Parathyroid adenoma (tissue), 2 donors: ENCODE results near the gene ITPR1.
A peak's percentile ranks its signal among the peaks of the same experiment; 100 is the strongest.

Source experiments
- H2AFZ ChIP-seq: fragments of 300-600 bp; sonication (generic); one replicate; pipeline ENCODE4 v1.7.0; 2017; ENCODE audit warnings: antibody characterized with exemption, mild to moderate bottlenecking
- H3K27ac ChIP-seq: fragments of 300-600 bp; sonication (generic); one replicate; pipeline ENCODE4 v1.7.0; 2017
- H3K27me3 ChIP-seq: fragments of 300-600 bp; sonication (generic); one replicate; pipeline ENCODE4 v1.7.0; 2017; ENCODE audit warnings: low read length; ENCODE audit not compliant: control insufficient read depth, insufficient read depth
- H3K36me3 ChIP-seq: fragments of 300-600 bp; sonication (generic); one replicate; pipeline ENCODE4 v1.7.0; 2017; ENCODE audit warnings: low read length; ENCODE audit not compliant: control insufficient read depth, insufficient read depth
- H3K4me1 ChIP-seq: fragments of 300-600 bp; sonication (generic); one replicate; pipeline ENCODE4 v1.7.0; 2017; ENCODE audit warnings: control low read depth
- H3K4me2 ChIP-seq: fragments of 300-600 bp; sonication (generic); one replicate; pipeline ENCODE4 v1.7.0; 2017; ENCODE audit warnings: low read length
- H3K4me3 ChIP-seq: fragments of 300-600 bp; sonication (generic); one replicate; pipeline ENCODE4 v1.7.0; 2017; ENCODE audit warnings: low read depth, low read length
- H3K79me2 ChIP-seq: fragments of 300-600 bp; sonication (generic); one replicate; pipeline ENCODE4 v1.7.0; 2017; ENCODE audit warnings: control low read depth
- H3K9ac ChIP-seq: fragments of 300-600 bp; sonication (generic); one replicate; pipeline ENCODE4 v1.7.0; 2017; ENCODE audit warnings: mild to moderate bottlenecking
- H3K9me3 ChIP-seq: fragments of 300-600 bp; sonication (generic); one replicate; pipeline ENCODE4 v1.7.0; 2017; ENCODE audit warnings: low read length; ENCODE audit not compliant: control insufficient read depth
- CTCF ChIP-seq: fragments of 300-600 bp; sonication (generic); IDR thresholded peaks from one replicate; pipeline ENCODE4 v1.7.0; 2017; ENCODE audit warnings: antibody characterized with exemption, mild to moderate bottlenecking
- donor health status: primary hyperparathyroidism.

The ITPR1 gene

GRCh38 chr3:4808637-4809036, 315.5 kb downstream of the ITPR1 start:
- Histone ChIP-seq H3K4me2 (peak overlapping the region; percentile 34), H3K27me3 (no peaks in the 10 kb centered on the region), H3K36me3 (no peaks in the 10 kb centered on the region), H3K4me1 (peaks cover 31% of the 10 kb centered on the region), H3K4me3 (no peak overlapping the region), H2AFZ (peak overlapping the region; percentile 68), H3K9me3 (no peaks in the 10 kb centered on the region), H3K27ac (peak overlapping the region; percentile 80), H3K79me2 (no peaks in the 10 kb centered on the region), H3K9ac (no peak overlapping the region)
- TF ChIP-seq CTCF: no peak

GRCh38 chr3:4809922-4810321, 316.8 kb downstream of the ITPR1 start:
- H3K9me3 ChIP-seq: no peaks in the 10 kb centered on the region

GRCh38 chr3:4812591-4812990, 319.4 kb downstream of the ITPR1 start:
- Histone ChIP-seq H3K4me3 (no peak overlapping the region), H3K27me3 (no peaks in the 10 kb centered on the region), H3K36me3 (no peaks in the 10 kb centered on the region), H3K9me3 (no peaks in the 10 kb centered on the region), H3K27ac (no peak overlapping the region), H2AFZ (no peak overlapping the region), H3K79me2 (no peaks in the 10 kb centered on the region), H3K9ac (no peak overlapping the region), H3K4me1 (peaks cover 20% of the 10 kb centered on the region), H3K4me2 (no peak overlapping the region)
- TF ChIP-seq CTCF: no peak

More at GRCh38 chr3:4809922-4810321, 316.8 kb downstream of the ITPR1 start:
- no peaks in the 10 kb centered on the region for H3K79me2 ChIP-seq
- H3K9ac ChIP-seq: no peak overlapping the region
- TF ChIP-seq CTCF: no peak
- H2AFZ ChIP-seq: no peak overlapping the region
- H3K4me2 ChIP-seq: no peak overlapping the region
- H3K4me1 ChIP-seq: peaks cover 22% of the 10 kb centered on the region
- H3K27me3 ChIP-seq: no peaks in the 10 kb centered on the region
- peak overlapping the region; percentile 3 for H3K27ac ChIP-seq
- no peaks in the 10 kb centered on the region for H3K36me3 ChIP-seq
- no peak overlapping the region for H3K4me3 ChIP-seq

GRCh38 chr3:4813909-4814304, 320.8 kb downstream of the ITPR1 start:
- H3K27ac ChIP-seq: no peak overlapping the region
- H3K9ac ChIP-seq: no peak overlapping the region
- no peaks in the 10 kb centered on the region for H3K9me3 ChIP-seq
- H3K79me2 ChIP-seq: no peaks in the 10 kb centered on the region
- no peaks in the 10 kb centered on the region for H3K27me3 ChIP-seq
- H2AFZ ChIP-seq: no peak overlapping the region
- H3K36me3 ChIP-seq: no peaks in the 10 kb centered on the region
- TF ChIP-seq CTCF: no peak
- H3K4me3 ChIP-seq: no peak overlapping the region
- no peak overlapping the region for H3K4me2 ChIP-seq
- H3K4me1 ChIP-seq: peaks cover 11% of the 10 kb centered on the region

GRCh38 chr3:4814305-4814903, 321.3 kb downstream of the ITPR1 start:
- H3K36me3 ChIP-seq: no peaks in the 10 kb centered on the region
- H3K4me3 ChIP-seq: no peak overlapping the region
- H3K9me3 ChIP-seq: no peaks in the 10 kb centered on the region
- no peak overlapping the region for H3K4me2 ChIP-seq
- H3K4me1 ChIP-seq: peaks cover 14% of the 10 kb centered on the region
- no peaks in the 10 kb centered on the region for H3K79me2 ChIP-seq
- no peak overlapping the region for H3K9ac ChIP-seq
- no peaks in the 10 kb centered on the region for H3K27me3 ChIP-seq
- TF ChIP-seq CTCF: no peak
- H2AFZ ChIP-seq: no peak overlapping the region
- H3K27ac ChIP-seq: peak overlapping the region; percentile 34
